Psoas muscle (tissue), 8 donors: ENCODE measurements around the gene CHCHD6. TPM values are rescaled to one million over a fixed set of nuclear protein-coding genes. Genes with fewer than 3 reads are reported as not detected.

Experiments
- ATAC-seq, 4 donors: fragments of 200-7000 bp; cut with Tn5 transposase; one replicate each; pipeline ENCODE4 v1.9.1; 2020; ENCODE audit warnings: moderate library complexity in 3 of 4, mild to moderate bottlenecking in 2 of 4
- DNase-seq, 2 donors: peaks; one replicate each; pipeline ENCODE4 v3.0.0-alpha.2; 2020
- H3K27ac ChIP-seq: fragments of 200-600 bp; one replicate; pipeline ENCODE4 v1.8.0; 2022
- H3K27me3 ChIP-seq, 3 donors: fragments of 200-600 bp in 1 of 3; one replicate each; pipeline versions ENCODE4 v1.6.1 to v1.8.0; 2013 to 2022; ENCODE audit warnings: low read length in 2 of 3, mild to moderate bottlenecking in 2 of 3, moderate library complexity in 1 of 3; ENCODE audit not compliant: insufficient read depth in 3 of 3
- H3K36me3 ChIP-seq, 2 donors: fragments of 200-600 bp in 1 of 2; one replicate each; pipeline versions ENCODE4 v1.6.1 to v1.8.0; 2013 to 2022; ENCODE audit warnings: low read depth in 1 of 2, mild to moderate bottlenecking in 1 of 2, moderate library complexity in 1 of 2; ENCODE audit not compliant: insufficient read depth in 1 of 2
- H3K4me1 ChIP-seq: fragments of 200-600 bp; one replicate; pipeline ENCODE4 v1.8.0; 2022
- H3K4me3 ChIP-seq: fragments of 200-600 bp; one replicate; pipeline ENCODE4 v1.8.0; 2022; ENCODE audit warnings: mild to moderate bottlenecking
- H3K9me3 ChIP-seq: fragments of 200-600 bp; one replicate; pipeline ENCODE4 v1.8.0; 2022
- CTCF ChIP-seq: fragments of 200-600 bp; IDR thresholded peaks from one replicate; pipeline ENCODE4 v1.8.0; 2022; ENCODE audit warnings: antibody characterized with exemption
- WGBS, 3 donors: extraction: QIAGEN DNeasy Blood & Tissue Kit; methylation state at CpG; one replicate each; pipeline versions ENCODE4 v1.1.6 to v1.1.7; 2013; 5-methylcytosine and 5-hydroxymethylcytosine counted together
- intact Hi-C, 2 donors: fragments of 100-400 bp; cut with DNase I; formaldehyde crosslinking; loops; one replicate each; pipeline versions ENCODE4 v1.11.0 to v1.14.2; 2022
- polyA plus RNA-seq, 3 donors: library from polyadenylated mRNA; stranded (reverse); fragments of 200-250 nt; gene quantifications; one replicate each; pipeline ENCODE4 v1.2.3, GENCODE V29; 2013
- total RNA-seq, 4 donors: library from RNA; stranded (reverse); fragmentation: NEBNext Ultra II Directional in 2 of 4; extraction: Animal tissue kit (Norgen Biotek cat#: 25700) in 2 of 4; gene quantifications; one replicate each; pipeline versions ENCODE4 v1.2.1 to v1.2.4, GENCODE V29; 2021 to 2023
- donor health status: healthy with polysubstance abuse.
- donor health status: DM: no; HTN: no; CAD: no; lungs with moderate emphysema.
- donor health status: Bipolar disorder and iron deficiency.
- donor health status: healthy.
- donor health status: DM: yes; HTN: yes; CAD: no.
- donor health status: DM: no; HTN: no; CAD: no.
- donor health status: DM: no; HTN: no; CAD: no.
- donor health status: DM: yes; HTN: yes; CAD: no.

The CHCHD6 gene
- total and polyA plus RNA-seq, 7 donors = 2.4 to 13.8 (median 3.5) TPM

- intact Hi-C loops = no loop called here
- Histone ChIP-seq H3K9me3 (no peaks in the 10 kb centered on the region), H3K4me1 (peaks cover 8% of the 10 kb centered on the region), H3K36me3 (no peaks in the 10 kb centered on the region), H3K27me3 (no peaks in the 10 kb centered on the region), H3K27ac (no peak overlapping the region), H3K4me3 (no peak overlapping the region)
- ATAC-seq = no peak
- no peak for TF ChIP-seq CTCF
- 75 to 81% (median 76%) methylated on average over 6 of the region's 6 CpGs for WGBS, 3 donors
- no peak for DNase-seq
Observed at GRCh38 chr3:126936853-126937425, 232.9 kb downstream of the CHCHD6 start.

DNA sequence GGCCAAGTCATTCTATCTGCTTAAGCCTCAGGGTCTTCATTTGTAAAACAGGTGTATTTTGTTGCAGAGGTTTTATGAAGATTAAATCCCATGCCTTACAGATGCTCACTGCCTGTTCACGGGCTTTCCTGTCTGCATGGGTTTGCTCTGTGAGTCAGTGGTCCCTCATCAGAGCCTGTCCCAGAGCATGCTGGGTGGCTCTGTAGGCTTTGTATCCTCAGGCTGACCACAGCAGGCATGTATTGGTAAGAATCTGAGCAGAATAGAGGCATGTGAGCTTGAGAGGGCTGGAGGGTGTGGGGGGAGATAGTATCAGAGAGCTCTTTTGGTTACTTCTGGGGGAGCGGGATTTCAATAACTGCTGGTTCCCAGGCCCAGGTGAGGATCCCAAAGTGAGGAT is 233.5 kb downstream of the CHCHD6 start:
- WGBS, 3 donors = 94 to 98% (median 95%) methylated on average over 2 of the region's 2 CpGs

GRCh38 chr3:126937973-126938372 is 233.9 kb downstream of the CHCHD6 start:
- Histone ChIP-seq H3K36me3 (no peaks in the 10 kb centered on the region), H3K9me3 (no peaks in the 10 kb centered on the region), H3K4me1 (no peaks in the 10 kb centered on the region), H3K4me3 (no peak overlapping the region), H3K27me3 (no peaks in the 10 kb centered on the region), H3K27ac (no peak overlapping the region)
- WGBS, 3 donors = 39 to 48% (median 47%) methylated on average over 7 of the region's 7 CpGs
- no peak for TF ChIP-seq CTCF
- intact Hi-C loops = no loop called here
- DNase-seq (no peak), ATAC-seq (peak in 2 of 4 donors; percentile 19 to 22)

More for the DNA sequence above, 233.5 kb downstream of the CHCHD6 start:
- Histone ChIP-seq H3K27ac (no peak overlapping the region), H3K4me1 (peaks cover 3% of the 10 kb centered on the region), H3K4me3 (no peak overlapping the region), H3K27me3 (no peaks in the 10 kb centered on the region), H3K36me3 (no peaks in the 10 kb centered on the region), H3K9me3 (no peaks in the 10 kb centered on the region)
- intact Hi-C loops = no loop called here
- no peak for ATAC-seq
- no peak for TF ChIP-seq CTCF
- no peak for DNase-seq

DNA sequence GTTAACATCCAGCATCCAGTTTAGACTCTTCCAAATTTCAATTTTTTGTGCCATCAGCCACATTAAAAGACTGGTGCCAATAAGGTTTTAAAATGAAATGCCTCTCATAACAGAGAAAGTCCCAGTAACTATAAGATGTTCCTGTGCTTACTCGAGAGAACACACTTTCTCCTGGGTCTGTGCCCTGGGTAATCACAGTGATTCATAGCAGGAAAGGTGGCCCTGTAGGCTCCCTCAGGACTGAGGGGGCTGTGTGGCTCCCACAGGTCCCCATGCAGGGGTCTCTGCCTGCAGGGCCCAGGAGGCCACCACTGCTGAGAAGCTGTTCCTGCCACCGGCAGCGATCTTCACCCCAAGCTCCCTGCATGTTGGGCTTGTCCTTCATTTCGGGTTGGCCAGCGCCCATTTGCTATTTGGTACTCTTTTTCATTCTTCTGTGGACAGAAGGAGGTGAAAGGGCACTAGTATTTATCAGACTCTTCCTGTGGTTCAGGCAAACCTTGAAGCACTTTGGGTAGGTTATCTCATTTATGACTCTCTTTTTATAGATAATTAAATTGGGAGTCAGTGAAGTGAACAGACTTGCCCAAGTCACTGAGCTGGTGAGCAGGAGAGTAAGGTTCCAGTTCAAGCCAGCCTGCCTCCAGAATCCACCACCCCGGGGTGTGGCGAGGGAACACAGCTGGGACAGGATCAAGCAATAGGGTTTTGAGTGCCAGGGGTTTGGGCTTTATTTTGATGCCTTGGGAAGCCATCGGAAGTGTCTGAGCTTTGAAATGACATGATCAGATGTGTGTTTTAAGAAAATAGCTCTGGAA is 234.7 kb downstream of the CHCHD6 start:
- ATAC-seq = no peak
- intact Hi-C loops = no loop called here
- H3K27ac ChIP-seq = no peak overlapping the region

More for the DNA sequence above, 234.7 kb downstream of the CHCHD6 start:
- DNase-seq = no peak
- Histone ChIP-seq H3K36me3 (no peaks in the 10 kb centered on the region), H3K4me3 (no peak overlapping the region), H3K27me3 (no peaks in the 10 kb centered on the region), H3K4me1 (no peaks in the 10 kb centered on the region), H3K9me3 (no peaks in the 10 kb centered on the region)
- no peak for TF ChIP-seq CTCF
- WGBS, 3 donors = 66 to 74% (median 67%) methylated on average over 8 of the region's 8 CpGs
